IMR-90 (cell line): ENCODE measurements around the gene ARHGEF2. TPM values are rescaled to one million over a fixed set of nuclear protein-coding genes. Genes with fewer than 3 reads are reported as not detected.
A peak's percentile ranks its signal among the peaks of the same experiment; 100 is the strongest.

Source experiments
- ATAC-seq: fragments of 200-7000 bp; cut with Tn5 transposase; 2 replicates; pipeline ENCODE4 v1.9.1; 2020; ENCODE audit warnings: low read depth, mild to moderate bottlenecking, moderate library complexity
- BruUV-seq: library from RNA; stranded (reverse); fragments of 400-500 nt; replicated peaks from 2 replicates; lab custom pipeline; 2021; lab: Mats Ljungman, UMichigan
- CTCF ChIA-PET: fragments of 300-600 bp; formaldehyde crosslinking; extraction: SDS; loops from one replicate; lab custom pipeline; 2021; ENCODE audit warnings: antibody characterized with exemption; lab: Yijun Ruan, JAX
- POLR2A ChIA-PET: fragments of 300-600 bp; sonication (Branson Sonifier 250); formaldehyde crosslinking; loops from one replicate; lab custom pipeline; 2022; ENCODE audit warnings: antibody characterized with exemption; ENCODE audit not compliant: unreplicated experiment; lab: Charles Lee
- DNase-seq: peaks from one replicate; pipeline ENCODE4 v3.0.0; 2013
- H2AFZ ChIP-seq: replicated peaks from 2 replicates; pipeline ENCODE3; 2013; ENCODE audit warnings: low read length, mild to moderate bottlenecking; ENCODE audit not compliant: poor library complexity
- H2AK5ac ChIP-seq: 2 replicates; pipeline ENCODE4 v1.6.1; 2013; ENCODE audit warnings: low read depth, low read length, inconsistent platforms
- H2AK9ac ChIP-seq: replicated peaks from 2 replicates; pipeline ENCODE3; 2013; ENCODE audit warnings: mild to moderate bottlenecking, low read depth, low read length, moderate library complexity; ENCODE audit not compliant: poor library complexity
- H2BK120ac ChIP-seq: 2 replicates; pipeline ENCODE4 v1.6.1; 2013; ENCODE audit warnings: low read depth, low read length, inconsistent platforms
- H2BK15ac ChIP-seq: 3 replicates; pipeline ENCODE4 v1.6.1; 2013; ENCODE audit warnings: low read depth, low read length, inconsistent platforms
- H2BK20ac ChIP-seq: 2 replicates; pipeline ENCODE4 v1.6.1; 2013; ENCODE audit warnings: low read depth, mild to moderate bottlenecking, inconsistent platforms, low read length, moderate library complexity
- H2BK5ac ChIP-seq: 2 replicates; pipeline ENCODE4 v1.6.1; 2013; ENCODE audit warnings: mild to moderate bottlenecking, low read depth, low read length, inconsistent platforms; ENCODE audit not compliant: poor library complexity, severe bottlenecking
- H3K14ac ChIP-seq: replicated peaks from 2 replicates; pipeline ENCODE4 v1.6.1; 2013; ENCODE audit warnings: low read depth, low read length, inconsistent platforms
- H3K18ac ChIP-seq: 2 replicates; pipeline ENCODE4 v1.6.1; 2013; ENCODE audit warnings: low read depth, low read length, control low read depth
- H3K23ac ChIP-seq: 2 replicates; pipeline ENCODE4 v1.6.1; 2013; ENCODE audit warnings: low read depth, low read length, inconsistent platforms
- H3K27ac ChIP-seq: 2 replicates; pipeline ENCODE4 v1.5.1; 2013; ENCODE audit warnings: mild to moderate bottlenecking, control low read depth, low read length; ENCODE audit not compliant: insufficient read depth
- H3K27me3 ChIP-seq: 2 replicates; pipeline ENCODE4 v1.6.1; 2013; ENCODE audit warnings: low read length; ENCODE audit not compliant: control insufficient read depth, insufficient read depth
- H3K36me3 ChIP-seq: 2 replicates; pipeline ENCODE4 v1.6.1; 2013; ENCODE audit warnings: low read length, mixed read lengths; ENCODE audit not compliant: control insufficient read depth, insufficient read depth
- H3K4ac ChIP-seq: 2 replicates; pipeline ENCODE4 v1.6.1; 2013; ENCODE audit warnings: low read depth, low read length, inconsistent platforms
- H3K4me1 ChIP-seq: 2 replicates; pipeline ENCODE4 v1.6.1; 2013; ENCODE audit warnings: low read length, mixed read lengths; ENCODE audit not compliant: control insufficient read depth, insufficient read depth
- H3K4me2 ChIP-seq: 2 replicates; pipeline ENCODE4 v1.6.1; 2013; ENCODE audit warnings: low read depth, mild to moderate bottlenecking, control low read depth, low read length, moderate library complexity
- H3K4me3 ChIP-seq: 2 replicates; pipeline ENCODE4 v1.5.1; 2013; ENCODE audit warnings: low read depth, mild to moderate bottlenecking, control low read depth, low read length, moderate library complexity; ENCODE audit not compliant: insufficient read depth
- H3K56ac ChIP-seq: 2 replicates; pipeline ENCODE4 v1.6.1; 2013; ENCODE audit warnings: low read length, inconsistent platforms; ENCODE audit not compliant: insufficient read depth; ENCODE audit errors: extremely low read depth
- H3K79me1 ChIP-seq, 2 experiments: 2 replicates each; pipeline ENCODE4 v1.6.1; 2013; ENCODE audit warnings: low read length in 2 of 2, inconsistent platforms in 1 of 2, low read depth in 1 of 2
- H3K9ac ChIP-seq: 2 replicates; pipeline ENCODE4 v1.6.1; 2013; ENCODE audit warnings: low read depth, low read length, control low read depth
- H3K9me1 ChIP-seq: 2 replicates; pipeline ENCODE4 v1.6.1; 2013; ENCODE audit warnings: low read length, inconsistent platforms; ENCODE audit not compliant: insufficient read depth
- H3K9me3 ChIP-seq: 2 replicates; pipeline ENCODE4 v1.6.1; 2013; ENCODE audit warnings: low read length; ENCODE audit not compliant: control insufficient read depth, insufficient read depth
- H4K20me1 ChIP-seq: 2 replicates; pipeline ENCODE4 v1.6.1; 2013; ENCODE audit warnings: low read length, inconsistent platforms; ENCODE audit not compliant: insufficient read depth
- H4K5ac ChIP-seq: 2 replicates; pipeline ENCODE4 v1.6.1; 2013; ENCODE audit warnings: mild to moderate bottlenecking, low read depth, low read length, control low read depth
- H4K8ac ChIP-seq, 2 experiments: 2 replicates each; pipeline ENCODE4 v1.6.1; 2013; ENCODE audit warnings: low read depth in 2 of 2, low read length in 2 of 2, control low read depth in 1 of 2, inconsistent platforms in 1 of 2
- H4K91ac ChIP-seq: 2 replicates; pipeline ENCODE4 v1.6.1; 2013; ENCODE audit warnings: low read depth, low read length, inconsistent platforms; ENCODE audit not compliant: insufficient read depth
- CEBPB ChIP-seq: IDR thresholded peaks from 2 replicates; pipeline ENCODE4 v1.6.1; 2012; ENCODE audit warnings: low read depth, low read length, improper control_type of control experiment
- NFE2L2 ChIP-seq: fragments of 150-350 bp; IDR thresholded peaks from 2 replicates; pipeline ENCODE4 v1.6.1; 2016; ENCODE audit warnings: low read depth, mild to moderate bottlenecking, low read length
- USF2 ChIP-seq: fragments of 150-350 bp; IDR thresholded peaks from 2 replicates; pipeline ENCODE4 v1.6.1; 2017; ENCODE audit warnings: mild to moderate bottlenecking, antibody characterized with exemption, low read length, low read depth
- WGBS, 2 experiments: methylation state at CpG; one replicate each; pipeline versions ENCODE4 v1.1.5 to v1.1.7; 2013; ENCODE audit warnings: missing lambda C conversion rate in 2 of 2; ENCODE audit not compliant: insufficient read length in 1 of 2; ENCODE audit errors: extremely low coverage in 2 of 2; 5-methylcytosine and 5-hydroxymethylcytosine counted together
- dilution Hi-C: fragments of 300-500 bp; cut with HindIII; formaldehyde crosslinking; loops from one replicate; pipeline ENCODE4 v1.14.3; 2018; ENCODE audit warnings: low sequenced_read_pairs; ENCODE audit not compliant: unreplicated experiment
- in situ Hi-C: fragments of 300-500 bp; cut with MboI; formaldehyde crosslinking; loops from 3 replicates; pipeline ENCODE4 v1.14.3; 2019; ENCODE audit warnings: low sequenced_read_pairs, inconsistent platforms, mixed read lengths
- intact Hi-C: fragments of 100-400 bp; cut with micrococcal nuclease; formaldehyde crosslinking; loops from 2 replicates; pipeline ENCODE4 v1.10.0; 2022
- polyA plus RNA-seq, 3 experiments: library from polyadenylated mRNA; depleted of rRNA; stranded (reverse); fragments of >200 nt; gene quantifications; 2 replicates each; pipeline ENCODE4 v1.2.3, GENCODE V29; 2012; ENCODE audit warnings: low replicate concordance in 1 of 3
- total RNA-seq: library from RNA; depleted of rRNA; stranded (reverse); fragments of >200 nt; gene quantifications from 2 replicates; pipeline ENCODE4 v1.2.3, GENCODE V29; 2012

Gene ARHGEF2
- total and polyA plus RNA-seq, 2 of the 4 experiments (the other 2 are of a cell fraction) = 91.8 to 117 TPM

GRCh38 chr1:155910621-155911121, 67.7 kb downstream of the ARHGEF2 start:
- Histone ChIP-seq H3K18ac (peak overlapping the region; percentile 20), H2BK15ac (peak overlapping the region; percentile 7; the same call in 1 of the 3 replicates), H3K79me1 (peaks cover 23 to 46% of the 10 kb centered on the region in 2 experiments), H2AFZ (peak overlapping the region; percentile 92), H2AK5ac (peak overlapping the region; percentile 98), H3K4me1 (peaks cover 5% of the 10 kb centered on the region; the same call in 1 of the 2 replicates), H3K23ac (peak overlapping the region; percentile 87), H3K4me3 (peak overlapping the region; percentile 70), H3K9ac (peak overlapping the region; percentile 84), H4K20me1 (no peaks in the 10 kb centered on the region), H3K36me3 (peaks cover 44% of the 10 kb centered on the region), H3K56ac (peak overlapping the region; percentile 86), H2AK9ac (peak overlapping the region; percentile 99), H2BK20ac (peak overlapping the region; percentile 11; the same call in 1 of the 2 replicates), H4K8ac (peak overlapping the region; percentile 49 to 91), H3K14ac (peak overlapping the region; percentile 93), H4K5ac (peak overlapping the region; percentile 71), H3K4ac (peak overlapping the region; percentile 96), H2BK5ac (peak overlapping the region; percentile 79), H3K9me1 (peaks cover 2% of the 10 kb centered on the region; the same call in 1 of the 2 replicates), H2BK120ac (peak overlapping the region; percentile 50), H3K4me2 (peak overlapping the region; percentile 80), H3K27ac (peak overlapping the region; percentile 81), H4K91ac (peak overlapping the region; percentile 77), H3K27me3 (no peaks in the 10 kb centered on the region), H3K9me3 (no peaks in the 10 kb centered on the region)
- TF ChIP-seq NFE2L2 = no peak
- TF ChIP-seq CEBPB = no peak
- TF ChIP-seq USF2 = peak; percentile 66
- WGBS, 2 experiments = 2% methylated on average over 8 of the region's 11 CpGs; no CpG with 5 or more reads in 1 of the 2 experiments
- intact Hi-C loops (loop anchor here (2.0 kb wide), 1 partner anchor 54 kb away; the partner anchor contains the start of gene GON4L), dilution Hi-C loops (no loop called here), in situ Hi-C loops (no loop called here)
- BruUV-seq = no TSS peak
- ChIA-PET CTCF (no interaction called here), POLR2A (no interaction called here)
- peak; percentile 42 for DNase-seq
- peak; percentile 51 for ATAC-seq
